T-helper 1 cell treated with Interleukin-12 subunit alpha and Interleukin-12 subunit beta and Interleukin-4 antibody, amounts not matched to agents 30 μg/mL and 1 μg/mL, for 36 hours (primary cell): ENCODE measurements around the gene ATP5PO.
"Not testable (repeated sequence)": the region's sequence is repeated elsewhere in the genome, so short reads cannot be mapped to it uniquely, and the experiment has no call there.

Experiments
- H3K27ac Mint-ChIP-seq: one replicate; pipeline ENCODE4 v1.8.0; 2021; ENCODE audit warnings: mild to moderate bottlenecking, mixed read lengths
- H3K27me3 Mint-ChIP-seq: one replicate; pipeline ENCODE4 v1.8.0; 2021; ENCODE audit warnings: low read depth, mixed read lengths
- H3K36me3 Mint-ChIP-seq: one replicate; pipeline ENCODE4 v1.8.0; 2021; ENCODE audit warnings: low read depth, mixed read lengths
- H3K4me1 Mint-ChIP-seq: one replicate; pipeline ENCODE4 v1.8.0; 2021; ENCODE audit warnings: low read depth, mixed read lengths
- H3K4me3 Mint-ChIP-seq: one replicate; pipeline ENCODE4 v1.8.0; 2021; ENCODE audit warnings: mild to moderate bottlenecking, moderate library complexity, mixed read lengths
- H3K9me3 Mint-ChIP-seq: one replicate; pipeline ENCODE4 v1.8.0; 2021; ENCODE audit warnings: mixed read lengths

The ATP5PO gene

GRCh38 chr21:33932731-33933130, 17.1 kb upstream of the ATP5PO start:
- peak overlapping the region; percentile 100 for H3K27ac Mint-ChIP-seq
- H3K4me3 Mint-ChIP-seq: peak overlapping the region; percentile 98
- peaks cover 4% of the 10 kb centered on the region for H3K9me3 Mint-ChIP-seq
- H3K27me3 Mint-ChIP-seq: no peaks in the 10 kb centered on the region
- peaks cover 20% of the 10 kb centered on the region for H3K36me3 Mint-ChIP-seq
- peaks cover 45% of the 10 kb centered on the region for H3K4me1 Mint-ChIP-seq

- no peaks in the 10 kb centered on the region for H3K27me3 Mint-ChIP-seq
- peak overlapping the region; percentile 100 for H3K27ac Mint-ChIP-seq
- peak overlapping the region; percentile 98 for H3K4me3 Mint-ChIP-seq
- H3K36me3 Mint-ChIP-seq: peaks cover 20% of the 10 kb centered on the region
- peaks cover 38% of the 10 kb centered on the region for H3K4me1 Mint-ChIP-seq
- H3K9me3 Mint-ChIP-seq: peaks cover 4% of the 10 kb centered on the region
Observed at GRCh38 chr21:33931799-33932390, 16.3 kb upstream of the ATP5PO start.

- Mint-ChIP-seq H3K27ac (peak overlapping the region; percentile 100), H3K4me3 (peak overlapping the region; percentile 98), H3K36me3 (peaks cover 16% of the 10 kb centered on the region), H3K4me1 (peaks cover 31% of the 10 kb centered on the region)
- not testable (repeated sequence) for H3K27me3 Mint-ChIP-seq, H3K9me3 Mint-ChIP-seq
Observed at GRCh38 chr21:33931052-33931798, 15.6 kb upstream of the ATP5PO start.

GRCh38 chr21:33926248-33926647, 10.6 kb upstream of the ATP5PO start:
- H3K4me3 Mint-ChIP-seq, H3K9me3 Mint-ChIP-seq, H3K27me3 Mint-ChIP-seq, H3K36me3 Mint-ChIP-seq, H3K27ac Mint-ChIP-seq: not testable (repeated sequence)
- peaks cover 13% of the 10 kb centered on the region for H3K4me1 Mint-ChIP-seq

- Mint-ChIP-seq H3K36me3 (peaks cover 2% of the 10 kb centered on the region), H3K9me3 (no peaks in the 10 kb centered on the region), H3K4me3 (no peak overlapping the region), H3K4me1 (peaks cover 15% of the 10 kb centered on the region), H3K27me3 (no peaks in the 10 kb centered on the region), H3K27ac (no peak overlapping the region)
Observed at GRCh38 chr21:33924766-33925100, 9.1 kb upstream of the ATP5PO start.

- Mint-ChIP-seq H3K4me1 (peaks cover 15% of the 10 kb centered on the region), H3K27me3 (no peaks in the 10 kb centered on the region)
Observed at GRCh38 chr21:33924079-33924765, 8.6 kb upstream of the ATP5PO start.

GRCh38 chr21:33917421-33917820, 1.8 kb upstream of the ATP5PO start:
- peaks cover 9% of the 10 kb centered on the region for H3K36me3 Mint-ChIP-seq
- H3K27me3 Mint-ChIP-seq: no peaks in the 10 kb centered on the region
- H3K27ac Mint-ChIP-seq: no peak overlapping the region
- peaks cover 27% of the 10 kb centered on the region for H3K4me1 Mint-ChIP-seq
- no peaks in the 10 kb centered on the region for H3K9me3 Mint-ChIP-seq
- no peak overlapping the region for H3K4me3 Mint-ChIP-seq

More at GRCh38 chr21:33924079-33924765, 8.6 kb upstream of the ATP5PO start:
- H3K27ac Mint-ChIP-seq: peak overlapping the region; percentile 64
- no peak overlapping the region for H3K4me3 Mint-ChIP-seq
- peaks cover 2% of the 10 kb centered on the region for H3K36me3 Mint-ChIP-seq
- no peaks in the 10 kb centered on the region for H3K9me3 Mint-ChIP-seq

- Mint-ChIP-seq H3K27me3 (no peaks in the 10 kb centered on the region), H3K27ac (peak overlapping the region; percentile 93), H3K9me3 (no peaks in the 10 kb centered on the region), H3K4me3 (peak overlapping the region; percentile 98), H3K4me1 (peaks cover 27% of the 10 kb centered on the region), H3K36me3 (peaks cover 9% of the 10 kb centered on the region)
Observed at GRCh38 chr21:33916200-33916567, 580 bp upstream of the ATP5PO start.

- Mint-ChIP-seq H3K9me3 (no peaks in the 10 kb centered on the region), H3K4me1 (peaks cover 24% of the 10 kb centered on the region), H3K27ac (peak overlapping the region; percentile 46), H3K27me3 (no peaks in the 10 kb centered on the region), H3K36me3 (peaks cover 19% of the 10 kb centered on the region), H3K4me3 (peak overlapping the region; percentile 61)
Observed at GRCh38 chr21:33914188-33914587, 1.4 kb downstream of the ATP5PO start.

- peaks cover 34% of the 10 kb centered on the region for H3K36me3 Mint-ChIP-seq
- H3K4me3 Mint-ChIP-seq: no peak overlapping the region
- peaks cover 14% of the 10 kb centered on the region for H3K4me1 Mint-ChIP-seq
- H3K27me3 Mint-ChIP-seq: no peaks in the 10 kb centered on the region
- no peak overlapping the region for H3K27ac Mint-ChIP-seq
- H3K9me3 Mint-ChIP-seq: no peaks in the 10 kb centered on the region
Observed at GRCh38 chr21:33909756-33910155, 5.8 kb downstream of the ATP5PO start.

GRCh38 chr21:33908760-33909159, 6.8 kb downstream of the ATP5PO start:
- peaks cover 35% of the 10 kb centered on the region for H3K36me3 Mint-ChIP-seq
- no peaks in the 10 kb centered on the region for H3K9me3 Mint-ChIP-seq
- H3K27ac Mint-ChIP-seq: no peak overlapping the region
- no peaks in the 10 kb centered on the region for H3K27me3 Mint-ChIP-seq
- H3K4me1 Mint-ChIP-seq: peaks cover 8% of the 10 kb centered on the region
- no peak overlapping the region for H3K4me3 Mint-ChIP-seq

- peaks cover 19% of the 10 kb centered on the region for H3K4me1 Mint-ChIP-seq
- H3K27ac Mint-ChIP-seq: no peak overlapping the region
- H3K27me3 Mint-ChIP-seq: no peaks in the 10 kb centered on the region
Observed at GRCh38 chr21:33904041-33904440, 11.6 kb downstream of the ATP5PO start.

GRCh38 chr21:33902349-33902748, 13.3 kb downstream of the ATP5PO start:
- no peaks in the 10 kb centered on the region for H3K9me3 Mint-ChIP-seq

More at GRCh38 chr21:33904041-33904440, 11.6 kb downstream of the ATP5PO start:
- no peak overlapping the region for H3K4me3 Mint-ChIP-seq
- peaks cover 45% of the 10 kb centered on the region for H3K36me3 Mint-ChIP-seq
- H3K9me3 Mint-ChIP-seq: no peaks in the 10 kb centered on the region

GRCh38 chr21:33901412-33902288, 14.0 kb downstream of the ATP5PO start:
- peaks cover 3% of the 10 kb centered on the region for H3K27me3 Mint-ChIP-seq
- H3K4me1 Mint-ChIP-seq: peaks cover 19% of the 10 kb centered on the region
- H3K9me3 Mint-ChIP-seq: no peaks in the 10 kb centered on the region
- no peak overlapping the region for H3K4me3 Mint-ChIP-seq
- H3K36me3 Mint-ChIP-seq: peaks cover 32% of the 10 kb centered on the region
- peak overlapping the region; percentile 59 for H3K27ac Mint-ChIP-seq

More at GRCh38 chr21:33902349-33902748, 13.3 kb downstream of the ATP5PO start:
- Mint-ChIP-seq H3K4me1 (peaks cover 19% of the 10 kb centered on the region), H3K4me3 (no peak overlapping the region), H3K27ac (no peak overlapping the region), H3K27me3 (no peaks in the 10 kb centered on the region), H3K36me3 (peaks cover 37% of the 10 kb centered on the region)
